MM.1S (cell line): ENCODE data around the gene ADK.

ENCODE experiments used
- CTCF ChIP-seq: fragments of 300-600 bp; sonication (generic); IDR thresholded peaks from 2 replicates; pipeline ENCODE4 v1.5.1; 2016; ENCODE audit warnings: antibody characterized with exemption, low read length, mixed read lengths
- EZH2 ChIP-seq: fragments of 300-600 bp; sonication (generic); optimal IDR thresholded peaks from 2 replicates; pipeline ENCODE3; 2017; ENCODE audit warnings: low read depth, mild to moderate bottlenecking, antibody characterized with exemption, low read length, mixed read lengths
- EZH2phosphoT487 ChIP-seq: fragments of 300-600 bp; sonication (generic); IDR thresholded peaks from 2 replicates; pipeline ENCODE4 v1.6.1; 2018; ENCODE audit warnings: antibody characterized with exemption, low read length

DNA sequence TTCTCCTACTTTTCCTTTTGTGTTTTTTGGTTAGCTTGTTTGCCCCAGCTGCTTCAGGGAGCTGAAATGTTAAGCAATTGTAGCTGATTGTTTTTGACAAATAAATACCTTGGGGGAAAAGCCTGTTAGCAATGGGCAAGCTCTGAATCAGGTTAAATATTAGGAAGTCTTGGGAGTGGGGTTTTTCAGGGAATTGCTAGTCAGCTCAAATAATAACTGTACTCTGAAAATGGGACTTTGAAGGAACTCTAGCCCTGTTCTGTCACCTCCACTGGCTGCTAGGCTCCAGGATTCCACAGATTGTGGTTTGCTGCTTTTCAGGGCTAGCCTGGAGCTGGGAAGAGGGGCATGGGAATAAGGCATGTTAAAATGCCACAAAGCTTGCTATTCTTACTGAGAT, 39.5 kb downstream of the ADK start:
- TF ChIP-seq EZH2 (no peak), CTCF (no peak), EZH2phosphoT487 (no peak)
